Mucosa of rectum (tissue), 2 donors: ENCODE measurements around the gene STAT6.

Source experiments
- H3K27ac ChIP-seq, 2 donors: one replicate each; pipeline ENCODE4 v1.7.0; 2013; ENCODE audit warnings: inconsistent platforms in 2 of 2, low read depth in 2 of 2, low read length in 2 of 2
- H3K27me3 ChIP-seq, 2 donors: one replicate each; pipeline ENCODE4 v1.7.0; 2013; ENCODE audit warnings: low read length in 2 of 2; ENCODE audit not compliant: control insufficient read depth in 2 of 2, insufficient read depth in 2 of 2
- H3K36me3 ChIP-seq, 2 donors: one replicate each; pipeline ENCODE4 v1.7.0; 2013; ENCODE audit warnings: low read length in 2 of 2; ENCODE audit not compliant: control insufficient read depth in 2 of 2, insufficient read depth in 2 of 2
- H3K4me1 ChIP-seq, 2 donors: one replicate each; pipeline ENCODE4 v1.7.0; 2013; ENCODE audit warnings: low read length in 2 of 2, mild to moderate bottlenecking in 1 of 2; ENCODE audit not compliant: control insufficient read depth in 2 of 2, insufficient read depth in 2 of 2
- H3K4me3 ChIP-seq, 2 donors: one replicate each; pipeline ENCODE4 v1.7.0; 2013; ENCODE audit warnings: low read length in 2 of 2
- H3K9ac ChIP-seq, 2 donors: one replicate each; pipeline ENCODE4 v1.7.0; 2013; ENCODE audit warnings: low read length in 2 of 2, low read depth in 1 of 2, mild to moderate bottlenecking in 1 of 2
- H3K9me3 ChIP-seq, 2 donors: one replicate each; pipeline ENCODE4 v1.7.0; 2013; ENCODE audit warnings: low read length in 2 of 2; ENCODE audit not compliant: control insufficient read depth in 2 of 2
- donor health status: healthy.
- donor health status: Normal muscosa, but diverticular disease.

The STAT6 gene

GRCh38 chr12:57145460-57146059 lies 34.4 kb upstream of the STAT6 start:
- Histone ChIP-seq H3K27me3 (no peaks in the 10 kb centered on the region), H3K4me3 (no peak overlapping the region), H3K4me1 (peaks cover 48 to 52% of the 10 kb centered on the region in 2 donors), H3K27ac (peak overlapping the region; percentile 85 to 93), H3K9me3 (no peaks in the 10 kb centered on the region), H3K9ac (no peak overlapping the region), H3K36me3 (peaks cover 34 to 47% of the 10 kb centered on the region in 2 donors)

GRCh38 chr12:57143454-57143853 lies 32.3 kb upstream of the STAT6 start:
- no peaks in the 10 kb centered on the region for H3K27me3 ChIP-seq
- peaks cover 38 to 56% of the 10 kb centered on the region in 2 donors for H3K36me3 ChIP-seq
- H3K9ac ChIP-seq = no peak overlapping the region
- no peak overlapping the region for H3K4me3 ChIP-seq
- H3K27ac ChIP-seq = no peak overlapping the region
- H3K4me1 ChIP-seq = peaks cover 37 to 40% of the 10 kb centered on the region in 2 donors
- H3K9me3 ChIP-seq = no peaks in the 10 kb centered on the region

- H3K4me3 ChIP-seq = no peak overlapping the region
- H3K27me3 ChIP-seq = no peaks in the 10 kb centered on the region
- no peak overlapping the region for H3K9ac ChIP-seq
- H3K36me3 ChIP-seq = peaks cover 38 to 54% of the 10 kb centered on the region in 2 donors
- H3K9me3 ChIP-seq = no peaks in the 10 kb centered on the region
- H3K4me1 ChIP-seq = peaks cover 37 to 40% of the 10 kb centered on the region in 2 donors
- H3K27ac ChIP-seq = no peak overlapping the region
These were observed 31.6 kb upstream of the STAT6 start for GRCh38 chr12:57142727-57143126.

DNA sequence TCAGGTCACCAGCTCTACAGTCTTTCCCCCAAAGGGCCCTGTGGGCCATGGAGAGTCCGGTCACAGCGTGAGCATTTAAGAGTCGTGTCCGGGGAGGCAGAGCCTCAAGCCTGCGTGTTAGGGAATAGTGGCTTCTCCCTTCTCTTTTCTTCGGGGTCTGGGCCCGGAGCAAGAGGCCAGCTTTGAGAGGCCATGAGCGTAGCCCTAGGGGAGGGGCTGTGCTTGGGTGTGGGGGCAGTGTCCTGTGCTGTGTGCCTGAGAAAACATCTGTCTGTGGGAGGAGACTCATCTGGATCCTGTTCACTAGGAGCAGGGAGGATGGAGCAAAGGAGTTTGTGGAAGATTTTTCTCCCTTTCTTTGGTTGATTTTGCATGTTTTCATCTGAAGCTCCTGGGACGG lies 31.0 kb upstream of the STAT6 start:
- H3K4me1 ChIP-seq = peaks cover 31 to 35% of the 10 kb centered on the region in 2 donors
- no peaks in the 10 kb centered on the region for H3K27me3 ChIP-seq
- peaks cover 38 to 54% of the 10 kb centered on the region in 2 donors for H3K36me3 ChIP-seq
- no peaks in the 10 kb centered on the region for H3K9me3 ChIP-seq
- H3K4me3 ChIP-seq = no peak overlapping the region
- H3K9ac ChIP-seq = no peak overlapping the region
- H3K27ac ChIP-seq = no peak overlapping the region

DNA sequence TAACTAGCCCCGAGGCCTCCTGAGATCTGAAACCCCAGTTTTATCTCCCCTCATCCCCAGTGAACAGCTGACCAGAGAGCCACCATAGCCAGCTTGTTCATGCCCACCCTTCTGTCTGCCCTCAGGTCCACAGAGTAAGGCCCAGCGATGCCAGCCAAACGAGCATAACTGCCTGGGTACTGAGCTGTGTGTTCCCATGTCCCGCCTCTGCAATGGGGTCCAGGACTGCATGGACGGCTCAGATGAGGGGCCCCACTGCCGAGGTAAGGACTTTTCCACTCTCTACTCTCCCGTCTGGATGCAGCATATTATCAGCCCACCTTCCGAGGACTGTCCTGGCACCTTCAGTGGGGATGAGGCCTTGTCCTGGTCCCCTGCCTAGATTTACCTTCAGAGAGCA lies 30.1 kb upstream of the STAT6 start:
- H3K9ac ChIP-seq = no peak overlapping the region
- no peak overlapping the region for H3K4me3 ChIP-seq
- H3K36me3 ChIP-seq = peaks cover 38 to 54% of the 10 kb centered on the region in 2 donors
- no peaks in the 10 kb centered on the region for H3K9me3 ChIP-seq
- H3K4me1 ChIP-seq = peaks cover 23 to 30% of the 10 kb centered on the region in 2 donors
- H3K27me3 ChIP-seq = no peaks in the 10 kb centered on the region
- H3K27ac ChIP-seq = no peak overlapping the region

DNA sequence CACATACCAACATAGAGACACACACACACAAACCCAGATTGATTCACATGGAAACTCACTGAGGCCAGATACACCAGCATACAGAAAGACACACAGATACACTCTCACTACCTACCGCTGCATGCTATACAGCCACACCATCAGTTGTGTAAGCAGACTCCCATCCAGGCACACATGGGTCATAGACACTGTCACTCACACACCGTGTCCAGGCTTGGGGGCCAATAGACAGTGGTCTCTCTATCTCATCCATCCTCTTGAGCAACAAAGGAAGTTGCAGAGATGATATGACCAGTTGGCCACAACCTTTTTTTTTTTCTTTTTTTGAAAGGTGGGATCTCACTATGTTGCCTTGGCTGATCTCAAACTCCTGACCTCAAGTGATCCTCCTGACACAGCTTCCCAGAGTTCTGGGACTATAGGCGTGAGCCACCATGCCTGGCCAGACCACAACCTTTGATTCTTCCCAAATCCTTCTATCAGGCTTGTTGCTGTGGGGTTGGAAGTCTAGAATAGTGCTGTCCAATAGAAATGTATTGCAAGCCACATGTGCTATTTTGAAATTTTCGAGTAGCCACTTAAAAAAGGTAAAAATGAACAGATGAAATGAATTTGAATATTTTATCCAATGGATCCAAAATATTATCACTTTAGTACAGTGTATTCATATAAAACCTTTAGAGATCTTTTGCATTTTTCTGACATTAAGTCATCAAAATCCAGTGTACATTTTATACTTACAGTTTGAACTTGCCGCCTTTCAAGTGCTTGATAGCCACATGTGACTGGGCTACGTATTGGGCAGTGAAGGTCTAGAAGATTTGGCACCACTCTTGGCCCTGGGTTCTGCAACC lies 28.9 kb upstream of the STAT6 start:
- Histone ChIP-seq H3K9ac (no peak overlapping the region), H3K9me3 (no peaks in the 10 kb centered on the region), H3K27me3 (no peaks in the 10 kb centered on the region), H3K4me1 (peaks cover 16 to 19% of the 10 kb centered on the region in 2 donors), H3K27ac (no peak overlapping the region), H3K4me3 (no peak overlapping the region), H3K36me3 (peaks cover 28 to 43% of the 10 kb centered on the region in 2 donors)

DNA sequence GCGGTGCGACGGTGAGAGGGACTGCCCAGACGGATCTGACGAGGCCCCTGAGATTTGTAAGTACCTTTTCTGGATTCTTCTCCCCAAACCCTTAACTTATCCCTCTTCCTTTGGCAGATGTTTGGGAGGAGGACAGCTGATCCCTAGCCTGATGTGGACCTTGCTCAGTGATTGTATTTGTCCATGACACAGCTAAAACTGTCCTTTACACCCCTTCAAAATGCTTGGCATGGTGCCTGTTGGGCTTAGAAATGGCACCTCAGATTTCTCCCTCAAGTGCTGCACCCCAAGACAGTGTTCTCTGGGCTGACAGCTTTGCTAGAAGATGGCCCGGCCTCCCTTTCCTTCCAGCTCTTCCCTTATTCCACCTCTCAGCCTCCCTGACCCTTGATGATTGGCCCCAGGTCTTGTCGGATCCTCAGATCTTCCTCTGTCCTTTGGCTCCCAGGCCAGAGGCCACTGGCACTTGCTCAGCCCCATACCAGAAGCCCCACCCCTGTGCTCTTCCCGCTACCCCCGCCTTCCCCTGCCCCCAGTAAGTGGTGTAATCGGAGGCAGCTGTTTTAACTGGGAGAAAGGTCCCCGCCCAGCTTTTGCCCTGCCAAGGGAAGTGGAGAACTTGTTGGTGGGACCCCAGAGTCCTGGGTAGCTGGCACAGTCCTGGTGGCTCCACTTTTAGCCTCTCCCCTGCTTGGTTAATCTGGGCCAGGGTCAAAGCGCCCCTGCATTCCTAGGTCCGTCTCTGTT lies 27.5 kb upstream of the STAT6 start:
- Histone ChIP-seq H3K4me3 (peak overlapping the region in 1 of 2 donors; percentile 1), H3K36me3 (peaks cover 22 to 30% of the 10 kb centered on the region in 2 donors), H3K9ac (no peak overlapping the region), H3K27ac (peak overlapping the region; percentile 38 to 56), H3K4me1 (peaks cover 19% of the 10 kb centered on the region in 2 donors), H3K9me3 (no peaks in the 10 kb centered on the region), H3K27me3 (no peaks in the 10 kb centered on the region)

- Histone ChIP-seq H3K36me3 (peaks cover 5 to 9% of the 10 kb centered on the region in 2 donors), H3K4me1 (peaks cover 35 to 44% of the 10 kb centered on the region in 2 donors), H3K9ac (peak overlapping the region in 1 of 2 donors; percentile 24), H3K9me3 (no peaks in the 10 kb centered on the region), H3K4me3 (no peak overlapping the region), H3K27ac (peak overlapping the region; percentile 72 to 82), H3K27me3 (no peaks in the 10 kb centered on the region)
These were observed 24.6 kb upstream of the STAT6 start for GRCh38 chr12:57135527-57136326.

DNA sequence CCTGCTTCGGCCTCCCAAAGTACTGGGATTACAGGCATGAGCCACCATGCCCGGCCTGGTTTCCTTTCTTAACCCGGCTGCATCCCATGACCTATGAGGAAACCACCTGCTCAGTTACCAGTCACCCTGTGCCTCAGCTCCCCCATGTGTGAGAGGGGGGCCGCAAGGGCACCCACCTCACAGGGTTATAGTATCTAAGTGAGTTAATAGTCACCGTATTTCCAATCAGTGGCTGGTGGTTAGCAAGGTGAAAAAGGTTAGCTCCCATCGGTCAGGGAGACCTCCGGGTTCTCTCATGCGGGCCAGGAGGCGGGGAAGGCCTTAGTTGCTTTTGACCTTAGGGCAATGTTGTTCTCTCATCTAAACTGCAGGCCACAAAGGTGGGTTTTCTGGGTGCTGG lies 23.8 kb upstream of the STAT6 start:
- Histone ChIP-seq H3K9me3 (no peaks in the 10 kb centered on the region), H3K27me3 (no peaks in the 10 kb centered on the region), H3K36me3 (peaks cover 5 to 7% of the 10 kb centered on the region in 2 donors), H3K9ac (no peak overlapping the region), H3K27ac (peak overlapping the region; percentile 72 to 82), H3K4me3 (no peak overlapping the region), H3K4me1 (peaks cover 37 to 50% of the 10 kb centered on the region in 2 donors)
